SK-N-SH treated with all-trans-retinoic acid at 6 μM for 48 hours (cell line): ENCODE measurements around the gene CDC42BPB.

Experiments
- ATAC-seq: fragments of 200-7000 bp; cut with Tn5 transposase; 3 replicates; pipeline ENCODE4 v1.9.1; 2020; ENCODE audit warnings: mild to moderate bottlenecking, moderate library complexity
- ARNTL ChIP-seq: fragments of 450-650 bp; formaldehyde crosslinking; IDR thresholded peaks from 2 replicates; pipeline ENCODE4 v1.5.0; 2020; ENCODE audit warnings: low read depth, mild to moderate bottlenecking, moderate library complexity, borderline replicate concordance
- BACH2 ChIP-seq: fragments of 250-450 bp; sonication (Bioruptor Pico); IDR thresholded peaks from 2 replicates; pipeline ENCODE4 v1.9.0; 2021; ENCODE audit warnings: mild to moderate bottlenecking, borderline replicate concordance
- CSDC2 ChIP-seq: fragments of 250-450 bp; sonication (Bioruptor Pico); IDR thresholded peaks from 2 replicates; pipeline ENCODE4 v1.5.0; 2020; ENCODE audit warnings: mild to moderate bottlenecking, moderate library complexity
- CSRNP3 ChIP-seq: fragments of 250-450 bp; sonication (Bioruptor Pico); IDR thresholded peaks from 2 replicates; pipeline ENCODE4 v1.5.1; 2021; ENCODE audit warnings: mild to moderate bottlenecking, moderate library complexity
- ESRRG ChIP-seq: fragments of 250-450 bp; sonication (Bioruptor Pico); IDR thresholded peaks from 2 replicates; pipeline ENCODE4 v1.6.1; 2021; ENCODE audit warnings: mild to moderate bottlenecking
- GLIS3 ChIP-seq: fragments of 250-450 bp; sonication (Bioruptor Pico); IDR thresholded peaks from 2 replicates; pipeline ENCODE4 v1.5.0; 2020; ENCODE audit warnings: mild to moderate bottlenecking, moderate library complexity
- PATZ1 ChIP-seq: fragments of 250-450 bp; sonication (Bioruptor Pico); IDR thresholded peaks from 2 replicates; pipeline ENCODE4 v1.8.0; 2020; ENCODE audit warnings: mild to moderate bottlenecking, moderate library complexity, borderline replicate concordance
- POU6F1 ChIP-seq: fragments of 250-450 bp; sonication (Bioruptor Pico); IDR thresholded peaks from 2 replicates; pipeline ENCODE4 v1.8.0; 2021; ENCODE audit warnings: low read depth, mild to moderate bottlenecking, moderate library complexity, borderline replicate concordance
- RARB ChIP-seq: fragments of 250-450 bp; sonication (Bioruptor Pico); IDR thresholded peaks from 2 replicates; pipeline ENCODE4 v1.8.0; 2021; ENCODE audit warnings: mild to moderate bottlenecking, moderate library complexity
- TCF4 ChIP-seq: fragments of 250-450 bp; sonication (Bioruptor Pico); IDR thresholded peaks from 2 replicates; pipeline ENCODE4 v1.8.0; 2021; ENCODE audit warnings: mild to moderate bottlenecking, moderate library complexity, borderline replicate concordance
- TOX ChIP-seq: fragments of 250-450 bp; sonication (Bioruptor Pico); IDR thresholded peaks from 2 replicates; pipeline ENCODE4 v1.8.0; 2021; ENCODE audit warnings: mild to moderate bottlenecking, moderate library complexity, borderline replicate concordance
- TSHZ2 ChIP-seq: fragments of 250-450 bp; sonication (Bioruptor Pico); IDR thresholded peaks from 2 replicates; pipeline ENCODE4 v1.5.0; 2020; ENCODE audit warnings: mild to moderate bottlenecking, moderate library complexity
- ZC3H10 ChIP-seq: fragments of 250-450 bp; sonication (Bioruptor Pico); IDR thresholded peaks from 2 replicates; pipeline ENCODE4 v1.5.1; 2021; ENCODE audit warnings: mild to moderate bottlenecking, moderate library complexity
- ZFP30 ChIP-seq: fragments of 450-650 bp; formaldehyde crosslinking; IDR thresholded peaks from 2 replicates; pipeline ENCODE4 v1.5.0; 2022; ENCODE audit warnings: mild to moderate bottlenecking, moderate library complexity
- ZNF70 ChIP-seq: fragments of 450-650 bp; formaldehyde crosslinking; IDR thresholded peaks from 2 replicates; pipeline ENCODE4 v1.5.0; 2020; ENCODE audit warnings: mild to moderate bottlenecking, moderate library complexity
- ZNF8 ChIP-seq: fragments of 450-650 bp; formaldehyde crosslinking; IDR thresholded peaks from 2 replicates; pipeline ENCODE4 v1.5.0; 2020; ENCODE audit warnings: mild to moderate bottlenecking, moderate library complexity

The CDC42BPB gene

DNA sequence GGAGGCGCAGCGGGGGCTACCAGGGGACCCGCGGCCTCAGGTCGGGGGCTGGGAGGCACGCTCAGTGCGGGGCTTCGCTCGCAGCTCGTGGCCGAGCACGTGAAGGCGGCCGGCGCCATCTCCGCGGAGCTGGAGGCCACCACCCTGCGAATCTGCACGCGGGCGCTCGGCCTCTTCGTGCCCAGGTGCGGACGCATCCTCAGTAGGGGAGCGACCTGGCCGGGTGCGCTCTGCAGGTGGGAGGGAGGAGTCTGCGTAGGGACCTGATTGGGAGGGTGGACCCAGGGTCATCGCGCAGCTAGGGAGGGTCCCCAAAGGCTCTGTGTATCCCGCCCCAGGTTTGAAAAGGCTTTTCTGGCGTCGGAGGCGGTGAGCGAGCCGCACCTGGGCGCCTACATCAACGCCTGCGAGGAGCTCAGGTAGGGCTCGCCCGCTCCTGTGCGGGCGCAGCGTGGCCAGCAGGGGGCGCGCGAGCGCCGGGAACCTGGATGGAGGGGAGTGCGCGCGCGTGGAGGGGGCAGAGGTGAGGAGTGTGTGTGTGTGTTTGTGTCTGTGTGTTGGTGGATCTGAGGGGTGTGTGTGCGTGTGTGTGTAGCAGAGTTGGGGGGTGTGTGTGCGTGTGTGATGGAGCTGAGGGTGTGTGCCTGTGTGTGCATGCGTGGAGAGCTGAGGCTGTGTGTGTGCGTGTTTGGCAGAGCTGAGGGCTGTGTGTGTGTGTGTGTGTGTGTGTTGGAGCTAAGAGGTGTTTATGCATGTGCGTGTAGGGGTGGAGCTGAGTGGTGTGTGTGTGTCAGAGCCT lies 47.5 kb upstream of the CDC42BPB start (continued):
- TF ChIP-seq TSHZ2 (CRISPR knock-in tag): no peak
- TF ChIP-seq GLIS3 (CRISPR knock-in tag): no peak
- TF ChIP-seq RARB (CRISPR knock-in tag): no peak
- TF ChIP-seq, all 23 proteins: peak for 0

- ATAC-seq: no peak
- TF ChIP-seq POU6F1 (CRISPR knock-in tag) (no peak), ARNTL (CRISPR knock-in tag) (no peak), BACH2 (CRISPR knock-in tag) (no peak), ZC3H10 (CRISPR knock-in tag) (no peak), TOX (CRISPR knock-in tag) (no peak), CSRNP3 (CRISPR knock-in tag) (no peak), ZNF8 (CRISPR knock-in tag) (no peak), TSHZ2 (CRISPR knock-in tag) (no peak), CSDC2 (CRISPR knock-in tag) (no peak), ZFP30 (CRISPR knock-in tag) (no peak), TCF4 (CRISPR knock-in tag) (no peak), ESRRG (no peak)
Observed at GRCh38 chr14:103104389-103104653, 47.0 kb upstream of the CDC42BPB start.

GRCh38 chr14:103103461-103104388 lies 46.4 kb upstream of the CDC42BPB start:
- TF ChIP-seq ZC3H10 (CRISPR knock-in tag) (no peak), ZNF8 (CRISPR knock-in tag) (no peak)
- ATAC-seq: peak; percentile 64

DNA sequence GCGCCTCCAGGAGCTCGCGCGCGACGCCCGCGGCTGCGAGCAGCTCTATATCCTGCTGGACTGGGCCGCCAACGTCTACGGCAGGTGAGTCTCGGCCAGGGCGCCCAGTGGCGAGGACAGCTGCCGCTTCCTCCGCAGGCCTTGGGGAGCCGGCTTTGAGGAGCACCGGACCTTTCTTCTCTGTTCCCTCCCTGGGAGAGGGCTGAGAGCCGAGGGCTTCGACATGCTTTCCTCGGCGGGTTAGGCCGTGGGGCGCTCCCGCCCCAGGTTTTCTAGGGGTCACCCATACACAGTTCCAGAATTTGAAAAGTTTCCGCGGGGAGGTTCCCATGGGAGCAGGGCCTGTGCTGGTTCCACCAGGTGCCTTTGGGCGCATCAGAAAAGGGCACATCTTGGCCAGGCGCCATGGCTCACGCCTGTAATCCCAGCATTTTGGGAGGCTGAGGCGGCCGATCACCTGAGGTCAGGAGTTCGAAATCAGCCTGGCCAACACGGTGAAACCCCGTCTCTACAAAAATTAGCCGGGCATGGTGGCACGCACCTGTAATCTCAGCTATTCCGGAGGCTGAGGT lies 45.4 kb upstream of the CDC42BPB start:
- TF ChIP-seq ZNF70 (CRISPR knock-in tag) (no peak), PATZ1 (CRISPR knock-in tag) (no peak), ZFP30 (CRISPR knock-in tag) (no peak), POU6F1 (CRISPR knock-in tag) (no peak)
- TF ChIP-seq, all 23 proteins: peak for 0
- no peak for ATAC-seq
